Panc1 (cell line): ENCODE measurements around the gene RBFA. TPM values are rescaled to one million over a fixed set of nuclear protein-coding genes. Genes with fewer than 3 reads are reported as not detected.

Source experiments
- ATAC-seq: fragments of 200-7000 bp; cut with Tn5 transposase; 2 replicates; pipeline ENCODE4 v1.9.1; 2020; ENCODE audit warnings: mild to moderate bottlenecking, moderate library complexity
- BruUV-seq: library from RNA; stranded (reverse); fragments of 400-500 nt; replicated peaks from 2 replicates; lab custom pipeline; 2021; lab: Mats Ljungman, UMichigan
- CTCF ChIA-PET: fragments of 300-600 bp; sonication (Branson Sonifier 250); formaldehyde crosslinking; loops from one replicate; lab custom pipeline; 2022; ENCODE audit warnings: antibody characterized with exemption; lab: Charles Lee
- POLR2A ChIA-PET: fragments of 300-600 bp; sonication (Branson Sonifier 250); formaldehyde crosslinking; loops from one replicate; lab custom pipeline; 2022; ENCODE audit warnings: antibody characterized with exemption; lab: Charles Lee
- DNase-seq: peaks from one replicate; pipeline ENCODE4 v3.0.0-alpha.2; 2010; ENCODE audit warnings: low read depth, low spot score
- H3K27ac ChIP-seq: 2 replicates; pipeline ENCODE4 v1.5.1; 2011; ENCODE audit warnings: mild to moderate bottlenecking, low read length, inconsistent platforms
- H3K27me3 ChIP-seq: fragments of 200-500 bp; sonication (Bioruptor generic); 2 replicates; pipeline ENCODE4 v1.6.0; 2014; ENCODE audit warnings: low read length, inconsistent platforms; ENCODE audit not compliant: control insufficient read depth, insufficient read depth
- H3K36me3 ChIP-seq: fragments of 200-500 bp; sonication (Bioruptor generic); 2 replicates; pipeline ENCODE4 v1.5.1; 2014; ENCODE audit warnings: inconsistent platforms, mild to moderate bottlenecking, low read length, moderate library complexity; ENCODE audit not compliant: control insufficient read depth, insufficient read depth
- H3K4me1 ChIP-seq: 2 replicates; pipeline ENCODE4 v1.5.1; 2011; ENCODE audit warnings: inconsistent platforms, mild to moderate bottlenecking, low read length, moderate library complexity; ENCODE audit not compliant: control insufficient read depth, insufficient read depth
- H3K4me3 ChIP-seq, 2 experiments: 2 replicates each; pipeline ENCODE4 v1.5.1; 2011 to 2012; ENCODE audit warnings: low read depth in 2 of 2, low read length in 2 of 2, mild to moderate bottlenecking in 2 of 2, inconsistent platforms in 1 of 2, moderate library complexity in 1 of 2
- H3K9me3 ChIP-seq: fragments of 200-500 bp; sonication (Bioruptor generic); 2 replicates; pipeline ENCODE4 v1.5.1; 2014; ENCODE audit warnings: low read depth, mild to moderate bottlenecking, inconsistent platforms, low read length, moderate library complexity; ENCODE audit not compliant: control insufficient read depth, insufficient read depth
- POLR2AphosphoS5 ChIP-seq: IDR thresholded peaks from 2 replicates; pipeline ENCODE4 v1.6.1; 2012; ENCODE audit warnings: mild to moderate bottlenecking, low read depth, low read length, moderate library complexity
- SIN3A ChIP-seq: IDR thresholded peaks from 2 replicates; pipeline ENCODE4 v1.6.1; 2012; ENCODE audit warnings: low read depth, mild to moderate bottlenecking, low read length, moderate library complexity, borderline replicate concordance; ENCODE audit not compliant: insufficient read depth
- TCF7L2 ChIP-seq: IDR thresholded peaks from 2 replicates; pipeline ENCODE4 v1.6.1; 2011; ENCODE audit warnings: mild to moderate bottlenecking, low read depth, low read length, inconsistent platforms
- in situ Hi-C: cut with HindIII; loops from 2 replicates; pipeline ENCODE4 v1.10.0; 2016; ENCODE audit warnings: low sequenced_read_pairs, low pct_unique_long_range_greater_than_20kb
- intact Hi-C: fragments of 100-400 bp; cut with micrococcal nuclease; formaldehyde crosslinking; loops from one replicate; pipeline ENCODE4 v1.10.0; 2022; ENCODE audit not compliant: unreplicated experiment
- total RNA-seq: library from RNA; stranded (reverse); gene quantifications from one replicate; pipeline ENCODE4 v1.2.1, GENCODE V29; 2021; ENCODE audit not compliant: unreplicated experiment
- TF ChIP-seq, protein P1 (sequence below), 2 experiments: IDR thresholded peaks; 2 replicates each; pipeline ENCODE4 v1.6.1; 2011 to 2012; ENCODE audit warnings: low read depth in 2 of 2, control low read depth in 1 of 2, low read length in 1 of 2, mild to moderate bottlenecking in 1 of 2, moderate library complexity in 1 of 2; ENCODE audit not compliant: insufficient read depth in 1 of 2
- TF ChIP-seq, protein P2 (sequence below): fragments of 450-650 bp; IDR thresholded peaks from 2 replicates; pipeline ENCODE4 v1.5.1; 2017; ENCODE audit warnings: mild to moderate bottlenecking

RBFA gene
- total RNA-seq, 1 experiment from 2014 or later: 83.1 TPM

DNA sequence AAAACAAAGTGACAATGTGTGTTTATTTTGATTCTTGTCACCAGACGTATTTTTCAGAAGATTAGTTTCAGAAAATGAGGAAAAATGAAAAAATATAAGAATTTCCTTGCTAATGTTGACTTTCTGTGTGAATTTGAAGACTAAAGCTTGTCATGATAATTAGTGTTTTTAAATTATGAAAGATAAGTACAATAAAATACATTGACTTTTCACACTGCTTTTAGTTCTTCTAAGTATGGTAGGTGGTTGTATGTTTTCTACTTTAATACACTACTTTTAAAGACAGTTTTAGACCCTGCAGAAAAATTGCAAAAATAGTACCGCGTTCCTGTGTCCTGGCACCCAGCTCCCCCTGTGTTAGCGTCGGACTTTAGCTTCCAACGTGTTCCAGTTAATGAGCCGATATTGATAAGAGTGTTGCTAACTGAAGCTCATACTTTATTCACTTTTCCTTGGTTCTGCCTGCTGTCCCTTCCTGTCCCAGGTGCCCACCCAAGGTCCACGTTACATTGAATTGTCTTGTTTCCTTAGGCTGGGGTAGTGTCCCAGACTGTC is 695 bp downstream of the RBFA start:
- Histone ChIP-seq H3K27me3 (no peaks in the 10 kb centered on the region), H3K9me3 (no peaks in the 10 kb centered on the region), H3K4me1 (peaks cover 10% of the 10 kb centered on the region), H3K36me3 (no peaks in the 10 kb centered on the region; the same call in none of the 2 replicates), H3K27ac (peak overlapping the region; percentile 91), H3K4me3 (peak overlapping the region; percentile 73 to 85)
- TF ChIP-seq, protein P1, sequence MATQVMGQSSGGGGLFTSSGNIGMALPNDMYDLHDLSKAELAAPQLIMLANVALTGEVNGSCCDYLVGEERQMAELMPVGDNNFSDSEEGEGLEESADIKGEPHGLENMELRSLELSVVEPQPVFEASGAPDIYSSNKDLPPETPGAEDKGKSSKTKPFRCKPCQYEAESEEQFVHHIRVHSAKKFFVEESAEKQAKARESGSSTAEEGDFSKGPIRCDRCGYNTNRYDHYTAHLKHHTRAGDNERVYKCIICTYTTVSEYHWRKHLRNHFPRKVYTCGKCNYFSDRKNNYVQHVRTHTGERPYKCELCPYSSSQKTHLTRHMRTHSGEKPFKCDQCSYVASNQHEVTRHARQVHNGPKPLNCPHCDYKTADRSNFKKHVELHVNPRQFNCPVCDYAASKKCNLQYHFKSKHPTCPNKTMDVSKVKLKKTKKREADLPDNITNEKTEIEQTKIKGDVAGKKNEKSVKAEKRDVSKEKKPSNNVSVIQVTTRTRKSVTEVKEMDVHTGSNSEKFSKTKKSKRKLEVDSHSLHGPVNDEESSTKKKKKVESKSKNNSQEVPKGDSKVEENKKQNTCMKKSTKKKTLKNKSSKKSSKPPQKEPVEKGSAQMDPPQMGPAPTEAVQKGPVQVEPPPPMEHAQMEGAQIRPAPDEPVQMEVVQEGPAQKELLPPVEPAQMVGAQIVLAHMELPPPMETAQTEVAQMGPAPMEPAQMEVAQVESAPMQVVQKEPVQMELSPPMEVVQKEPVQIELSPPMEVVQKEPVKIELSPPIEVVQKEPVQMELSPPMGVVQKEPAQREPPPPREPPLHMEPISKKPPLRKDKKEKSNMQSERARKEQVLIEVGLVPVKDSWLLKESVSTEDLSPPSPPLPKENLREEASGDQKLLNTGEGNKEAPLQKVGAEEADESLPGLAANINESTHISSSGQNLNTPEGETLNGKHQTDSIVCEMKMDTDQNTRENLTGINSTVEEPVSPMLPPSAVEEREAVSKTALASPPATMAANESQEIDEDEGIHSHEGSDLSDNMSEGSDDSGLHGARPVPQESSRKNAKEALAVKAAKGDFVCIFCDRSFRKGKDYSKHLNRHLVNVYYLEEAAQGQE (IDR thresholded peaks at IDR 0.05; ENCODE audit: insufficient read depth in 1 of 2, low read depth in 2 of 2, low read length in 1 of 2): no peak
- TF ChIP-seq TCF7L2: 0 out of 2 replicates have a peak, but pooled peaks have one; percentile 22
- ChIA-PET CTCF (interaction anchor here (0.6 kb wide), 2 partner anchors 49 to 885 kb away, joined by 3 to 4 read pairs; no protein-coding TSS in a partner anchor), POLR2A (interaction anchor here (0.6 to 1.6 kb wide), 3 partner anchors 14 to 204 kb away, joined by 4 read pairs; partner anchors contain the start of gene ADNP2)
- intact Hi-C loops (loop anchor here (10.0 kb wide), 1 partner anchor 120 kb away; no protein-coding TSS in a partner anchor), in situ Hi-C loops (no loop called here)
- BruUV-seq: TSS peak; percentile 72
- ATAC-seq (no peak), DNase-seq (no peak)

DNA sequence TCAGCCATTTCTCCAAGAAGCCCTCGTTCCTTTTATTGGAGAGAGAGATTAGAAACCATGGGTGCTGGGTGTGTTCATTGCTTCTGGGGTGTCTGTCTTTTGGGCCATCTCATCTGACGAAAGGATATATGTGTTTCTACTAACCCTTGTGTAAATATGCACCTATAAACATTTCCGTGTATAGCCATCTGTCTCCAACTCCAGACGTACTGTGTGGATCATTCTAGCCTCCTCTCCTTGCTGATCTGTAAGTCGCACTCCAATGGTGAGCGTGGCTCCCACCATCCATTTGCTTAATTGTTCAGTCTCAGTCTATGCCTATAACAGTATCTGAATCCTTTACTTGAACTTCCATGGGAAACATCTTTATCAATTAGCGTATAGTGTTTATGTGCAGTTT is 1.8 kb downstream of the RBFA start:
- CTCF ChIA-PET: no interaction called here
- DNase-seq: no peak
- H3K27ac ChIP-seq: peak overlapping the region; percentile 91
- BruUV-seq: no TSS peak
- H3K9me3 ChIP-seq: no peaks in the 10 kb centered on the region
- TF ChIP-seq, protein P2, sequence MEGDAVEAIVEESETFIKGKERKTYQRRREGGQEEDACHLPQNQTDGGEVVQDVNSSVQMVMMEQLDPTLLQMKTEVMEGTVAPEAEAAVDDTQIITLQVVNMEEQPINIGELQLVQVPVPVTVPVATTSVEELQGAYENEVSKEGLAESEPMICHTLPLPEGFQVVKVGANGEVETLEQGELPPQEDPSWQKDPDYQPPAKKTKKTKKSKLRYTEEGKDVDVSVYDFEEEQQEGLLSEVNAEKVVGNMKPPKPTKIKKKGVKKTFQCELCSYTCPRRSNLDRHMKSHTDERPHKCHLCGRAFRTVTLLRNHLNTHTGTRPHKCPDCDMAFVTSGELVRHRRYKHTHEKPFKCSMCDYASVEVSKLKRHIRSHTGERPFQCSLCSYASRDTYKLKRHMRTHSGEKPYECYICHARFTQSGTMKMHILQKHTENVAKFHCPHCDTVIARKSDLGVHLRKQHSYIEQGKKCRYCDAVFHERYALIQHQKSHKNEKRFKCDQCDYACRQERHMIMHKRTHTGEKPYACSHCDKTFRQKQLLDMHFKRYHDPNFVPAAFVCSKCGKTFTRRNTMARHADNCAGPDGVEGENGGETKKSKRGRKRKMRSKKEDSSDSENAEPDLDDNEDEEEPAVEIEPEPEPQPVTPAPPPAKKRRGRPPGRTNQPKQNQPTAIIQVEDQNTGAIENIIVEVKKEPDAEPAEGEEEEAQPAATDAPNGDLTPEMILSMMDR: no peak
- TF ChIP-seq SIN3A (no peak), TCF7L2 (no peak), POLR2AphosphoS5 (no peak)
- TF ChIP-seq, protein P1 (IDR thresholded peaks at IDR 0.05; ENCODE audit: insufficient read depth in 1 of 2, low read depth in 2 of 2, low read length in 1 of 2): no peak
- H3K36me3 ChIP-seq: no peaks in the 10 kb centered on the region; the same call in none of the 2 replicates
- peak overlapping the region; percentile 73 to 85; a peak in 3 of 4 replicates for H3K4me3 ChIP-seq
- H3K27me3 ChIP-seq: no peaks in the 10 kb centered on the region
- in situ Hi-C loops: no loop called here
- ATAC-seq: no peak
- POLR2A ChIA-PET: no interaction called here
- intact Hi-C loops: loop anchor here (10.0 kb wide), 1 partner anchor 119 kb away; no protein-coding TSS in a partner anchor
- peaks cover 10% of the 10 kb centered on the region for H3K4me1 ChIP-seq
